VCaP (cell line): ENCODE results near the gene KCNT2.

Source experiments
- H3K27ac ChIP-seq: fragments of 450-650 bp; 2 replicates; pipeline ENCODE4 v1.5.1; 2017
- CTCF ChIP-seq: fragments of 450-650 bp; conservative IDR thresholded peaks from 2 replicates; pipeline ENCODE4 v1.5.1; 2017; ENCODE audit warnings: mild to moderate bottlenecking, moderate library complexity

Gene KCNT2

GRCh38 chr1:196559314-196559713, 48.9 kb downstream of the KCNT2 start:
- no peak for TF ChIP-seq CTCF
- H3K27ac ChIP-seq, result no peak overlapping the region

- H3K27ac ChIP-seq, result no peak overlapping the region
- no peak for TF ChIP-seq CTCF
Observed at GRCh38 chr1:196558411-196558810, 49.8 kb downstream of the KCNT2 start.

GRCh38 chr1:196557797-196558196, 50.4 kb downstream of the KCNT2 start:
- no peak overlapping the region for H3K27ac ChIP-seq
- no peak for TF ChIP-seq CTCF

- TF ChIP-seq CTCF, result no peak
- H3K27ac ChIP-seq, result no peak overlapping the region
Observed at GRCh38 chr1:196550731-196551130, 57.5 kb downstream of the KCNT2 start.

- no peak overlapping the region for H3K27ac ChIP-seq
- no peak for TF ChIP-seq CTCF
Observed at GRCh38 chr1:196546272-196547111, 61.7 kb downstream of the KCNT2 start.

- TF ChIP-seq CTCF, result no peak
- no peak overlapping the region for H3K27ac ChIP-seq
Observed at GRCh38 chr1:196545222-196545621, 63.0 kb downstream of the KCNT2 start.

GRCh38 chr1:196544617-196545016, 63.6 kb downstream of the KCNT2 start:
- no peak for TF ChIP-seq CTCF
- H3K27ac ChIP-seq, result no peak overlapping the region
